GM18508 (cell line): ENCODE data around the gene OR2T33.
A peak's percentile ranks its signal among the peaks of the same experiment; 100 is the strongest.
"Not testable (repeated sequence)": the region's sequence is repeated elsewhere in the genome, so short reads cannot be mapped to it uniquely, and the experiment has no call there.

ENCODE experiments used
- ATAC-seq: cut with Tn5 transposase; IDR thresholded peaks from one replicate; pipeline ENCODE4 v1.9.1; 2021; ENCODE audit warnings: moderate number of reproducible peaks; ENCODE audit not compliant: insufficient read depth, unreplicated experiment

Gene OR2T33

GRCh38 chr1:248277876-248278275 is at the start of gene OR2T33:
OR2T33 (minus strand) TSS chr1:248277976; CDS start chr1:248273814, 4,162 bp downstream.
- ATAC-seq = no peak

- ATAC-seq = no peak
Observed at GRCh38 chr1:248324468-248324867, 46.7 kb upstream of the OR2T33 start, which contains the start of gene OR2M7. OR2M7 (minus strand) TSS chr1:248324568; CDS start chr1:248324568, 0 bp downstream.

- ATAC-seq = no peak
Observed at GRCh38 chr1:248316796-248317195, 39.0 kb upstream of the OR2T33 start.

GRCh38 chr1:248306740-248307139 is 29.0 kb upstream of the OR2T33 start:
- not testable (repeated sequence) for ATAC-seq

GRCh38 chr1:248306103-248306502 is 28.3 kb upstream of the OR2T33 start:
- ATAC-seq = no peak

- ATAC-seq = not testable (repeated sequence)
Observed at GRCh38 chr1:248305672-248306071, 27.9 kb upstream of the OR2T33 start.

- no peak for ATAC-seq
Observed at GRCh38 chr1:248303324-248303723, 25.5 kb upstream of the OR2T33 start, which contains the start of gene OR2T12. OR2T12 (minus strand) TSS chr1:248303424; CDS start chr1:248295578, 7,846 bp downstream.

GRCh38 chr1:248288391-248288790 is 10.6 kb upstream of the OR2T33 start:
- no peak for ATAC-seq

- ATAC-seq = not testable (repeated sequence)
Observed at GRCh38 chr1:248273225-248273624, 4.6 kb downstream of the OR2T33 start.

GRCh38 chr1:248268178-248268577 is 9.6 kb downstream of the OR2T33 start:
- ATAC-seq = no peak

GRCh38 chr1:248259309-248259708 is 18.5 kb downstream of the OR2T33 start:
- ATAC-seq = not testable (repeated sequence)

- ATAC-seq = peak; percentile 89
Observed at GRCh38 chr1:248243204-248243603, 34.6 kb downstream of the OR2T33 start.

- ATAC-seq = no peak
Observed at GRCh38 chr1:248239478-248239877, 38.3 kb downstream of the OR2T33 start.

- no peak for ATAC-seq
Observed at GRCh38 chr1:248231117-248231516, 46.7 kb downstream of the OR2T33 start, which contains the start of gene OR2M4. OR2M4 (plus strand) TSS chr1:248231417; CDS start chr1:248238929, 7,512 bp downstream.

- no peak for ATAC-seq
Observed at GRCh38 chr1:248229360-248229908, 48.3 kb downstream of the OR2T33 start.

GRCh38 chr1:248225537-248225936 is 52.2 kb downstream of the OR2T33 start:
- ATAC-seq = no peak
